HG02610 (cell line): ENCODE measurements around the gene KCNIP2.
"Not testable (repeated sequence)": the region's sequence is repeated elsewhere in the genome, so short reads cannot be mapped to it uniquely, and the experiment has no call there.

Source experiments
- ATAC-seq: cut with Tn5 transposase; IDR thresholded peaks from one replicate; pipeline ENCODE4 v1.9.1; 2021; ENCODE audit warnings: mild to moderate bottlenecking, moderate library complexity; ENCODE audit not compliant: unreplicated experiment

The KCNIP2 gene

DNA sequence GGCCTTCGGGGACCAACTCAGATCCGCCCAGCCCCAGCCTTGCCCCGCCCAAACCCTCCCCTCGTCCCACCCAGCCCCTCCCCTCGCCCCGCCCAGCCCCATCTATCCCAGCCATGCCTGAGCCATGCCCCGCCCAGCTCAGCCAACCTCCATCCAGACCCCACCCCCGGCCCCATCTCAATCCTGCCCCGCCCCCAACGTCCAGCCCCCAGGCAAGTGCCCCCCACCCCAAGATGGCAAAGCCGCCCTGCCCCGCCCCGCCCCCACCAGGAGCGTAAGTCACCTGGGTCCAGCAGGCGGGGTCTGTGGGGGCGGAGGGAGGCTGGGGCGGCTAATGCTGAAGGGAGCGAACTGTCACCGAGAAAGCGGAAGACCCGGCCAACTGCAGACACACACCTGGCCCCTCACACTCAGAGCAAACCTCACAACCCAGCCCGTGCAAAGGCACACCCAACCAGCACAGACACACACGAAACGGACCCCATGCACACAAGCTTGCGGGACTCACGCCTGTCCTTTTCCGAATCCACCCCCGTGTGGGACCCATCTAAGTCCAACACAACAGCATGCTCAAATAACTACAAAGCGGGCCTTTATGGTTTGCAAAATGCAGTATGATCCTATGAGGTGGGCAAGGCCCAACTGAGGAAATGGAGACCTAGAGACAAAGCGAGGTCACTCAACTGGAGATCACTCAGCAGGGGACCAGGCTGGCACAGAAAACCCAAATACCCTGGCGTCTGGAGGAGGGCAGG, 13.9 kb downstream of the KCNIP2 start:
- ATAC-seq: peak; percentile 13

DNA sequence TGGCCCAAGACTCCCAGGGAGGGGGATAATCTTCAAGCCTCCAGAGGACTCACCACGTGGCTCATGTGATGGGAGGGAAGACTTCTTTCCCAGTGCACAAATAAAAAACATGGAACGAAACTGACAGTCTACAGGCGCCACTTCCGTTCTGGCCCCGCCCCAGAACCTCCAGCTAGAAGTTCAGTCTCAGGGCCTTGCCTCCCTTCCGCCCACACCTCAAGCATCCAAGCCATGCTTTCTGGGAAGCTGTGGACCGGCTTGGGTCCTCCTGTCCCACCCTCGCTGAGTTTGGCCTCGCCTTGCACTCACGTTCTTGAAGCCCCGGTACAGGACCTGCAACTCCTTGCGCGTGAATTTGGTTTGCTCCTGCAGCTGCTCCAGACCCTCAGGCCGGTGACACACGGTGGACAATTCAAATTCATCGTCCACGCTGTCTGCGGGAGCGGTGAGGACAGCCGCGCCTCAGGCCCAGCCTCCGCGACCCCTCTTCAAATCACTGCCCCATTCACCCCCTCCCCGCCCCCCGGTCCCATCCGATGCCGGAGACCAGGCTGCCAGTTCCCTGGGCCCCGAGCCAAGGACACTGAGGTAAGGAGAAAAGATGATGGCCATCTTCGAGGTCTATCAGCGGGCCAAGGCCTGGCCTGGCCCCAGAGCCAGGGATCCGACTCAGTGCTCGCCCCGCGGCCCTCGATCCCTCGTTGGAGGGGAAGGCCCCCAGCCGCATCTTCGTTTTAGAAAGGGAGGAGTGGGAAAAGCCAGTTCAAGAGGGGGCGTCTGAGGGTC, 14.6 kb downstream of the KCNIP2 start:
- no peak for ATAC-seq

- no peak for ATAC-seq
These were observed 15.5 kb downstream of the KCNIP2 start for GRCh38 chr10:101827919-101828600.

GRCh38 chr10:101826852-101827434, 16.7 kb downstream of the KCNIP2 start:
- ATAC-seq: no peak

DNA sequence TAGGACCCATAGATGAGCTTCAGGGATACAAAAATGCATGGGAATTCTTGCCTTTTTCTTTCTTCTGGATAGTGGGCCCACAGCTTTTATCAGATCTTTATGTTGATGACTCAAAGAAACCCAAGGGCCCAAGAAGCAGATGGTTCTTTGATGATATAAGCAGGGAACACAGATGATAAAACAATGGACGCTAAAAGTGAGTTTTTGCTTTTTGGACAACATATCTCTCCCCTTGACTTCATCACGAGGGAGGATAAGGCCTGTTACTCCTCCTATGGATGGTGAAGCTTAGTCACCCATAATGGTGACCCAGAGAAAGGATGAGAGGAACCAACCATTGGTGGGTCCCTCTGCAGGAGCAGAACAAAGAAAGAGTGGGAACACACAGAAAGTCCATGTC, 18.9 kb downstream of the KCNIP2 start:
- no peak for ATAC-seq

GRCh38 chr10:101818872-101819633, 24.5 kb downstream of the KCNIP2 start:
- peak; percentile 16 for ATAC-seq

DNA sequence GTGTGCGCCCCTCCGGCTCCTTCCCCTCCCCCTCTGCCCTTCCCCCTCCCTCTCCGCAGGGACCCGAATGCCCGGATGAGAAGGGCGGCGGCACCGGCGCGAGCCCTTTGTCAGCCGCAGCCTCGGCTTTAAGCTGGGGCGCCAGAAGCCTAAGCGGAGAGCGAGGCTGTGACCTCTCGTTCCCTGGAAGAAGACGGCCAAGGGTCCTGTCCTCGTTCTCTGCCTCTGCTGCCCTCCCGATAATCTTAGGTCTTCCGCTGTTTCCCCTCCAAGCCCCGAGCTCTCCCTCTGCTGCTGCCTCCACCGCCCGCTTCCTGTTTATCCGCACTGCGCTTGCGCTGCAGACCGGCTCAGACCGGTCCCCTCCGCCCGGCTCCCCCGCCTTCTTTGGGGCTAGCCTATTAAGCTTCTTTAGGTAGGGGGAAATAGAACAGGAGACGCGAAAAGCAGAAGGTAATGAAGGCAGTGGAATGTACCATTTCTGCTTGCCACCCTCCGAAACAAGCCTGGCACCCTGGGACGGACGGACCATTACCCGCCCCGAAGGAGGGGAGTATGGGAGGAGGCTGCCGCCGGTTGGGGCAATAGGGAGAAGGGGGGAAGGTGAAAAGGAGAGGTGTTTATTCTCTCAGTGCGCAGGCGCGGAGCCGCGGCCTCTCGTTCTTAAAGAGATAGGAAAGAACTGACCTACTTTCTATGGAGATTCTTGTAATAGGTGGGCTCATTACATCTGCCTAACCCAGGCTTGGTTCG, 25.3 kb downstream of the KCNIP2 start, which contains the start of gene OGA:
Gene OGA, minus strand, starts transcription at position 326 of the 753 bp plus-strand sequence. CDS start 422 bp downstream, outside the sequence.
- peak; percentile 87 for ATAC-seq

GRCh38 chr10:101817337-101818118, 26.1 kb downstream of the KCNIP2 start:
- ATAC-seq: no peak

DNA sequence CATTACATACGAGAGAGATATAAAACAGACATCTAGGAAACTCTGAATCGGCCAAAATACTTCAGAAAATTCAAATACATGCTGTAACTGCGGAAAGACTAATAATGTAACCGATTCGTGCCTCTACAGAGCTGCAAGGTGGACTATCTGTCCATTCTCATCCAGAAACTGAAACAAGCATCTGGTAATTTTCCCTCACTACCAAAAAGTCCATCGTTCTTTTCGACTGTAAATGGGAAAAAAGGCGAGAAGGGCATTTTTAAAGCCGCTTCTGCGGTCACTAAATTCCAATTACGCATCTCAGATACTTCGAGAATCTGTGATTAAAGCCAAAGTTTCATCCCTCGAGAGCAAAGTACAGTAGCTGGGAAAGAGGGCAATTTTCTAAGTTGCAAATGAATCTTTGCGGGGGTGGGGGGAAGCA, 26.7 kb downstream of the KCNIP2 start:
- ATAC-seq: no peak

DNA sequence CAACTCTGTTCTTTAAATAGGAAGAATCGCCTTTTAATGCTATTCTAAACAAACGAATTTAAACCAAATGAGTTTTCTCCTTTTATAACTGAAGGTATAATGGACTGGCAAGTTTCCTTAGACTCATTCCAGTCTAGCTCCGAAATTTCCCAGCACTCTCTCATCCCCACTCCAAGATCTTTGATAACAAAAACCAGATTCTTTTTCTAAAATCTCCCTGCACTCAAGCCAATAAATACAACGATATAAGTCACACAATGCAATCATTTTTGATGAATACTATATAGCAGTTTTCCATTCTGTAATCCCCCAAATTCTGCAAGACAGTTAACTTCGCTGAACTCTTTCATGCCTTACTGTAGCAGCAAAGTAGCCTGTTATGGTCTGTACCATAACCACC, 27.2 kb downstream of the KCNIP2 start:
- no peak for ATAC-seq

DNA sequence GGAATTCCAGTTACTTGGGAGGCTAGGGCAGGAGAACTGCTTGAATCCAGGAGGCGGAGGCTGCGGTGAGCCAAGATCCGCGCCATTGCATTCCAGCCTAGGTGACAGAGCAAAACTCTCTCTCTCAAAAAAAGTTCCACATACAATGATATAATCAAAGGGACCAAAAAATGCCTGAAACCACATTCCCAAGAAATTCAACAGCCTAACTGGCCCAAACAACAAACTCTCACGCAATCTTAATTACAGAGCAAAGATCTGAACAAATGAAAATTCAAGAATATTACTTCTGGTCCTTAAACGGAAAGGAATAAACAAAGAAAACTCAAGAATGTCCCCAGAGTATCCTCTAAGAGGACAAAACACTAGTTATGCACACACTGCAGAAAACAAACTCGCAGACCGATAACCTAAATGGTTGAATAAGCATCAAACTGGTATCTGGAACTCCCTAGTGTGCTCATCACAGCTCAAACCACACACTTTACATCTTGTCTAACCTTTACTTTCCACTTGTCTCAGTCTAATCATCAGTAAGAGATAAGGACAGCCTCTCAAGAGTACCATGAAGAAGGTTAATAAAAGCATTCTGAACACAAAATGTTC, 29.0 kb downstream of the KCNIP2 start:
- peak; percentile 39 for ATAC-seq

- ATAC-seq: no peak
These were observed 31.0 kb downstream of the KCNIP2 start for GRCh38 chr10:101812606-101813005.

GRCh38 chr10:101807158-101807557, 36.4 kb downstream of the KCNIP2 start:
- ATAC-seq: no peak

GRCh38 chr10:101803511-101803910, 40.1 kb downstream of the KCNIP2 start:
- no peak for ATAC-seq

- ATAC-seq: no peak
These were observed 46.1 kb downstream of the KCNIP2 start for GRCh38 chr10:101797403-101798059.

DNA sequence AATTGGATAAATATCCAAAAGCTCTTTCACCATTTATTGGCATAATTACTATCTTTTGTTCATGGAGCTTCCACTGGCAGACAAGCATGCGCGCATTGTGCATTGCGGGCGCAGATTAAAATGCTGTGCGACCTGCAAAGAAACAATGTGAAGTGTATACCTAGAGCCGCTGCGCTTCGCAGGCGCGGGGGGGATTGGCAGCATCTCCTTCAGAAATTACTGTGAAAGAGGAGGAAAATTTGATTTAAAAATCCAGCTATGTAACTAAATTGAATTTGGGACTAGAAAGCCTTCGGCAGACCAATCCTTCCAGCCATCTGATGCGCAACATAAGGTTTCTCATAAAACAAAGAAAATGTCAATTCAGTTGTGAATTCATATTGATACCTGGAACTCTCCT, 50.1 kb downstream of the KCNIP2 start:
- ATAC-seq: no peak

GRCh38 chr10:101789686-101790085, 53.9 kb downstream of the KCNIP2 start:
- ATAC-seq: no peak

DNA sequence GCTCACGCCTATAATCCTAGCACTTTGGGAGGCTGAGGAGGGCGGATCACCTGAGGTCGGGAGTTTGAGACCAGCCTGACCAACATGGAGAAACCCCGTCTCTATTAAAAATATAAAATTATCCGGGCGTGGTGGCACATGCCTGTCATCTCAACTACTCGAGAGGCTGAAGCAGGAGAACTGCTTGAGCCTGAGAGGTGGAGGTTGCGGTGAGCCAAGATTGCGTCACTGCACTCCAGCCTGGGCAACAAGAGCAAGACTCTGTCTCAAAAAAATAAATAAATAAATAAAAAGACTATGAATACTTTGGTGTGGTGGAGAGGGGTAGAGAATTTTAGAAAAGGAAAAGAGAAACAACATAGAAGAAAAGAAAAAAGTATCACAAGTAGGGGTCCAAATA, 54.4 kb downstream of the KCNIP2 start:
- ATAC-seq: not testable (repeated sequence)
